Measurements from ENCODE around the gene THSD4.

GRCh38 chr15:71278989-71279756, 163.9 kb downstream of the THSD4 start:
- TF ChIP-seq CTCF (IDR thresholded peaks at IDR 0.05), result no peak
- TF ChIP-seq POLR2A (IDR thresholded peaks at IDR 0.05), result no peak
- TF ChIP-seq EP300 (IDR thresholded peaks at IDR 0.05), result peak in 1 of 4 donors; percentile 3
- TF ChIP-seq POLR2AphosphoS5 (IDR thresholded peaks at IDR 0.05), result no peak

Data from upper lobe of left lung (tissue), 4 donors.